Measurements from ENCODE around the gene RPL34. TPM values are rescaled to one million over a fixed set of nuclear protein-coding genes. Genes with fewer than 3 reads are reported as not detected.

The RPL34 gene
- total and polyA plus RNA-seq, 5 donors: 727 to 2,665 (median 877) TPM

GRCh38 chr4:108622828-108623227 is 2.5 kb downstream of the RPL34 start:
- Histone ChIP-seq H3K4me3 (ENCODE audit: low read length) (no peak overlapping the region), H3K27me3 (ENCODE audit: control insufficient read depth, insufficient read depth) (no peaks in the 10 kb centered on the region), H3K4me1 (ENCODE audit: control insufficient read depth, insufficient read depth, low read length) (peaks cover 2% of the 10 kb centered on the region), H3K27ac (ENCODE audit: low read length) (no peak overlapping the region), H3K9me3 (ENCODE audit: control insufficient read depth, low read length) (no peaks in the 10 kb centered on the region)
- intact Hi-C loops (cut with DNase I): no loop called here
- 92% methylated on average over 5 of the region's 5 CpGs for WGBS
- no peak for DNase-seq
- ATAC-seq: no peak

- Histone ChIP-seq H3K9me3 (ENCODE audit: control insufficient read depth, low read length) (no peaks in the 10 kb centered on the region), H3K27me3 (ENCODE audit: control insufficient read depth, insufficient read depth) (no peaks in the 10 kb centered on the region), H3K4me1 (ENCODE audit: control insufficient read depth, insufficient read depth, low read length) (peaks cover 2% of the 10 kb centered on the region), H3K4me3 (ENCODE audit: low read length) (no peak overlapping the region), H3K27ac (ENCODE audit: low read length) (no peak overlapping the region)
- WGBS: 60% methylated on average over 2 of the region's 2 CpGs
- DNase-seq (no peak), ATAC-seq (no peak)
- intact Hi-C loops (cut with DNase I): no loop called here
Measured at GRCh38 chr4:108624263-108625056, 4.1 kb downstream of the RPL34 start.

GRCh38 chr4:108626056-108626455 is 5.7 kb downstream of the RPL34 start:
- WGBS: 100% methylated on average over 1 of the region's 1 CpG
- intact Hi-C loops (cut with DNase I): no loop called here
- H3K4me3 ChIP-seq (ENCODE audit: low read length): no peak overlapping the region
- no peaks in the 10 kb centered on the region for H3K9me3 ChIP-seq (ENCODE audit: control insufficient read depth, low read length)
- peaks cover 2% of the 10 kb centered on the region for H3K4me1 ChIP-seq (ENCODE audit: control insufficient read depth, insufficient read depth, low read length)
- ATAC-seq: no peak
- H3K27me3 ChIP-seq (ENCODE audit: control insufficient read depth, insufficient read depth): no peaks in the 10 kb centered on the region
- DNase-seq: no peak
- no peak overlapping the region for H3K27ac ChIP-seq (ENCODE audit: low read length)

- Histone ChIP-seq H3K9me3 (ENCODE audit: control insufficient read depth, low read length) (no peaks in the 10 kb centered on the region), H3K4me3 (ENCODE audit: low read length) (no peak overlapping the region), H3K4me1 (ENCODE audit: control insufficient read depth, insufficient read depth, low read length) (no peaks in the 10 kb centered on the region), H3K27me3 (ENCODE audit: control insufficient read depth, insufficient read depth) (no peaks in the 10 kb centered on the region), H3K27ac (ENCODE audit: low read length) (no peak overlapping the region)
- intact Hi-C loops (cut with DNase I): no loop called here
- ATAC-seq (no peak), DNase-seq (no peak)
Measured at GRCh38 chr4:108628411-108628810, 8.0 kb downstream of the RPL34 start.

- H3K27ac ChIP-seq (ENCODE audit: low read length): no peak overlapping the region
- WGBS: 89% methylated on average over 8 of the region's 8 CpGs
- no peak for DNase-seq
- H3K27me3 ChIP-seq (ENCODE audit: control insufficient read depth, insufficient read depth): no peaks in the 10 kb centered on the region
- no peaks in the 10 kb centered on the region for H3K4me1 ChIP-seq (ENCODE audit: control insufficient read depth, insufficient read depth, low read length)
- no peak overlapping the region for H3K4me3 ChIP-seq (ENCODE audit: low read length)
- no peak for ATAC-seq
- intact Hi-C loops (cut with DNase I): no loop called here
- H3K9me3 ChIP-seq (ENCODE audit: control insufficient read depth, low read length): no peaks in the 10 kb centered on the region
Measured at GRCh38 chr4:108635070-108635655, 14.8 kb downstream of the RPL34 start.

GRCh38 chr4:108636246-108636645 is 15.9 kb downstream of the RPL34 start:
- H3K27ac ChIP-seq (ENCODE audit: low read length): no peak overlapping the region
- H3K27me3 ChIP-seq (ENCODE audit: control insufficient read depth, insufficient read depth): no peaks in the 10 kb centered on the region
- no peaks in the 10 kb centered on the region for H3K9me3 ChIP-seq (ENCODE audit: control insufficient read depth, low read length)
- no peak for ATAC-seq
- H3K4me3 ChIP-seq (ENCODE audit: low read length): no peak overlapping the region
- DNase-seq: no peak
- intact Hi-C loops (cut with DNase I): no loop called here
- WGBS: 68% methylated on average over 1 of the region's 1 CpG
- H3K4me1 ChIP-seq (ENCODE audit: control insufficient read depth, insufficient read depth, low read length): no peaks in the 10 kb centered on the region

GRCh38 chr4:108637856-108638255 is 17.5 kb downstream of the RPL34 start:
- DNase-seq (no peak), ATAC-seq (no peak)
- Histone ChIP-seq H3K4me3 (ENCODE audit: low read length) (no peak overlapping the region), H3K9me3 (ENCODE audit: control insufficient read depth, low read length) (no peaks in the 10 kb centered on the region), H3K4me1 (ENCODE audit: control insufficient read depth, insufficient read depth, low read length) (no peaks in the 10 kb centered on the region), H3K27ac (ENCODE audit: low read length) (no peak overlapping the region), H3K27me3 (ENCODE audit: control insufficient read depth, insufficient read depth) (no peaks in the 10 kb centered on the region)
- 36% methylated on average over 2 of the region's 2 CpGs for WGBS
- intact Hi-C loops (cut with DNase I): no loop called here

- WGBS: 69% methylated on average over 1 of the region's 1 CpG
- no peak overlapping the region for H3K27ac ChIP-seq (ENCODE audit: low read length)
- H3K4me1 ChIP-seq (ENCODE audit: control insufficient read depth, insufficient read depth, low read length): no peaks in the 10 kb centered on the region
- no peak overlapping the region for H3K4me3 ChIP-seq (ENCODE audit: low read length)
- no peak for DNase-seq
- intact Hi-C loops (cut with DNase I): no loop called here
- H3K27me3 ChIP-seq (ENCODE audit: control insufficient read depth, insufficient read depth): no peaks in the 10 kb centered on the region
- no peaks in the 10 kb centered on the region for H3K9me3 ChIP-seq (ENCODE audit: control insufficient read depth, low read length)
- ATAC-seq: no peak
Measured at GRCh38 chr4:108644237-108644636, 23.9 kb downstream of the RPL34 start.

- WGBS: 85% methylated on average over 3 of the region's 3 CpGs
- intact Hi-C loops (cut with DNase I): no loop called here
- H3K4me3 ChIP-seq (ENCODE audit: low read length): no peak overlapping the region
Measured at GRCh38 chr4:108646706-108647105, 26.3 kb downstream of the RPL34 start.

GRCh38 chr4:108649863-108650211 is 29.5 kb downstream of the RPL34 start:
- Histone ChIP-seq H3K9me3 (ENCODE audit: control insufficient read depth, low read length) (no peaks in the 10 kb centered on the region), H3K4me1 (ENCODE audit: control insufficient read depth, insufficient read depth, low read length) (no peaks in the 10 kb centered on the region), H3K27me3 (ENCODE audit: control insufficient read depth, insufficient read depth) (no peaks in the 10 kb centered on the region), H3K4me3 (ENCODE audit: low read length) (peak overlapping the region; percentile 44), H3K27ac (ENCODE audit: low read length) (no peak overlapping the region)
- intact Hi-C loops (cut with DNase I): no loop called here
- 2% methylated on average over 6 of the region's 6 CpGs for WGBS
- peak in 1 of 2 donors; percentile 3 for ATAC-seq
- no peak for DNase-seq

More at GRCh38 chr4:108646706-108647105, 26.3 kb downstream of the RPL34 start:
- Histone ChIP-seq H3K9me3 (ENCODE audit: control insufficient read depth, low read length) (no peaks in the 10 kb centered on the region), H3K4me1 (ENCODE audit: control insufficient read depth, insufficient read depth, low read length) (no peaks in the 10 kb centered on the region), H3K27me3 (ENCODE audit: control insufficient read depth, insufficient read depth) (no peaks in the 10 kb centered on the region), H3K27ac (ENCODE audit: low read length) (no peak overlapping the region)
- ATAC-seq (no peak), DNase-seq (no peak)

- Histone ChIP-seq H3K27ac (ENCODE audit: low read length) (peak within 1 kb of the TSS; percentile 95), H3K4me1 (ENCODE audit: control insufficient read depth, insufficient read depth, low read length) (no peaks in the 10 kb centered on the region), H3K9me3 (ENCODE audit: control insufficient read depth, low read length) (no peaks in the 10 kb centered on the region), H3K27me3 (ENCODE audit: control insufficient read depth, insufficient read depth) (no peaks in the 10 kb centered on the region), H3K4me3 (ENCODE audit: low read length) (peak within 1 kb of the TSS; percentile 95)
- ATAC-seq (peak; percentile 97 to 98), DNase-seq (peak; percentile 96 to 98 (median 97))
- WGBS: under 1% methylated on average over 45 of the region's 45 CpGs
- intact Hi-C loops (cut with DNase I): no loop called here
Measured at GRCh38 chr4:108650212-108651013, 30.0 kb downstream of the RPL34 start, which contains the start of gene OSTC. OSTC (plus strand) TSS chr4:108650599; CDS start chr4:108650656, 57 bp downstream.

Data from right cardiac atrium (tissue), 5 donors.